ENCODE results near the gene FZD2. TPM values are rescaled to one million over a fixed set of nuclear protein-coding genes. Genes with fewer than 3 reads are reported as not detected.
"Not testable (repeated sequence)": the region's sequence is repeated elsewhere in the genome, so short reads cannot be mapped to it uniquely, and the experiment has no call there.

Gene FZD2
- total and polyA plus RNA-seq, 4 donors = 0.37 to 0.61 (median 0.42) TPM; not detected in 1

- DNase-seq (ENCODE audit: low spot score) = no peak
- WGBS = 84% methylated on average over 14 of the region's 14 CpGs
- H3K9ac ChIP-seq (ENCODE audit: low read depth in 1 of 2, low read length in 2 of 2) = no peak overlapping the region
These were observed 8.7 kb downstream of the FZD2 start for GRCh38 chr17:44565866-44566443.

GRCh38 chr17:44568311-44568944, 11.1 kb downstream of the FZD2 start:
- H3K36me3 ChIP-seq (ENCODE audit: control insufficient read depth in 4 of 4, insufficient read depth in 3 of 4, low read depth in 1 of 4, low read length in 3 of 4); H3K27ac ChIP-seq (ENCODE audit: low read depth in 1 of 2, low read length in 2 of 2); H3K9ac ChIP-seq (ENCODE audit: low read depth in 1 of 2, low read length in 2 of 2); DNase-seq (ENCODE audit: low spot score); H3K27me3 ChIP-seq (ENCODE audit: control insufficient read depth in 4 of 4, insufficient read depth in 4 of 4, low read length in 3 of 4); H3K9me3 ChIP-seq (ENCODE audit: control insufficient read depth in 4 of 4, low read length in 3 of 4); H3K4me3 ChIP-seq (ENCODE audit: low read depth in 1 of 3, low read length in 3 of 3); H3K4me1 ChIP-seq (ENCODE audit: control insufficient read depth in 4 of 4, insufficient read depth in 4 of 4, low read length in 3 of 4): not testable (repeated sequence)
- 87% methylated on average over 23 of the region's 23 CpGs for WGBS

More at GRCh38 chr17:44565866-44566443, 8.7 kb downstream of the FZD2 start:
- Histone ChIP-seq H3K27me3 (ENCODE audit: control insufficient read depth in 4 of 4, insufficient read depth in 4 of 4, low read length in 3 of 4) (peaks cover 0 to 5% (median 0%) of the 10 kb centered on the region in 4 donors), H3K27ac (ENCODE audit: low read depth in 1 of 2, low read length in 2 of 2) (no peak overlapping the region), H3K9me3 (ENCODE audit: control insufficient read depth in 4 of 4, low read length in 3 of 4) (peaks cover 4 to 7% (median 6%) of the 10 kb centered on the region in 4 donors), H3K36me3 (ENCODE audit: control insufficient read depth in 4 of 4, insufficient read depth in 3 of 4, low read depth in 1 of 4, low read length in 3 of 4) (no peaks in the 10 kb centered on the region), H3K4me3 (ENCODE audit: low read depth in 1 of 3, low read length in 3 of 3) (no peak overlapping the region), H3K4me1 (ENCODE audit: control insufficient read depth in 4 of 4, insufficient read depth in 4 of 4, low read length in 3 of 4) (no peaks in the 10 kb centered on the region)
- TF ChIP-seq CTCF (IDR thresholded peaks at IDR 0.05; ENCODE audit: low read depth, low read length, missing input control) (peak; percentile 10), HNF4G (IDR thresholded peaks at IDR 0.05) (no peak)

GRCh38 chr17:44568945-44569858, 11.9 kb downstream of the FZD2 start:
- TF ChIP-seq, protein P1, sequence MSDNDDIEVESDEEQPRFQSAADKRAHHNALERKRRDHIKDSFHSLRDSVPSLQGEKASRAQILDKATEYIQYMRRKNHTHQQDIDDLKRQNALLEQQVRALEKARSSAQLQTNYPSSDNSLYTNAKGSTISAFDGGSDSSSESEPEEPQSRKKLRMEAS (IDR thresholded peaks at IDR 0.05) = no peak
- TF ChIP-seq, protein P2, sequence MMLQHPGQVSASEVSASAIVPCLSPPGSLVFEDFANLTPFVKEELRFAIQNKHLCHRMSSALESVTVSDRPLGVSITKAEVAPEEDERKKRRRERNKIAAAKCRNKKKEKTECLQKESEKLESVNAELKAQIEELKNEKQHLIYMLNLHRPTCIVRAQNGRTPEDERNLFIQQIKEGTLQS (IDR thresholded peaks at IDR 0.05) = no peak
- no peak for TF ChIP-seq EGR1 (IDR thresholded peaks at IDR 0.05; ENCODE audit: low read depth in 2 of 2)
- no peak for TF ChIP-seq RXRA (IDR thresholded peaks at IDR 0.05)
- TF ChIP-seq, protein P3, sequence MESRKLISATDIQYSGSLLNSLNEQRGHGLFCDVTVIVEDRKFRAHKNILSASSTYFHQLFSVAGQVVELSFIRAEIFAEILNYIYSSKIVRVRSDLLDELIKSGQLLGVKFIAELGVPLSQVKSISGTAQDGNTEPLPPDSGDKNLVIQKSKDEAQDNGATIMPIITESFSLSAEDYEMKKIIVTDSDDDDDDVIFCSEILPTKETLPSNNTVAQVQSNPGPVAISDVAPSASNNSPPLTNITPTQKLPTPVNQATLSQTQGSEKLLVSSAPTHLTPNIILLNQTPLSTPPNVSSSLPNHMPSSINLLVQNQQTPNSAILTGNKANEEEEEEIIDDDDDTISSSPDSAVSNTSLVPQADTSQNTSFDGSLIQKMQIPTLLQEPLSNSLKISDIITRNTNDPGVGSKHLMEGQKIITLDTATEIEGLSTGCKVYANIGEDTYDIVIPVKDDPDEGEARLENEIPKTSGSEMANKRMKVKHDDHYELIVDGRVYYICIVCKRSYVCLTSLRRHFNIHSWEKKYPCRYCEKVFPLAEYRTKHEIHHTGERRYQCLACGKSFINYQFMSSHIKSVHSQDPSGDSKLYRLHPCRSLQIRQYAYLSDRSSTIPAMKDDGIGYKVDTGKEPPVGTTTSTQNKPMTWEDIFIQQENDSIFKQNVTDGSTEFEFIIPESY (IDR thresholded peaks at IDR 0.05) = no peak
- no peak for TF ChIP-seq JUND (IDR thresholded peaks at IDR 0.05)
- TF ChIP-seq HNF4G (IDR thresholded peaks at IDR 0.05) = no peak
- DNase-seq (ENCODE audit: low spot score) = no peak
- no peaks in the 10 kb centered on the region for H3K4me1 ChIP-seq (ENCODE audit: control insufficient read depth in 4 of 4, insufficient read depth in 4 of 4, low read length in 3 of 4)
- H3K27ac ChIP-seq (ENCODE audit: low read depth in 1 of 2, low read length in 2 of 2) = no peak overlapping the region
- 73% methylated on average over 26 of the region's 26 CpGs for WGBS
- H3K9ac ChIP-seq (ENCODE audit: low read depth in 1 of 2, low read length in 2 of 2) = no peak overlapping the region
- no peaks in the 10 kb centered on the region for H3K36me3 ChIP-seq (ENCODE audit: control insufficient read depth in 4 of 4, insufficient read depth in 3 of 4, low read depth in 1 of 4, low read length in 3 of 4)
- peaks cover 4 to 7% (median 6%) of the 10 kb centered on the region in 4 donors for H3K9me3 ChIP-seq (ENCODE audit: control insufficient read depth in 4 of 4, low read length in 3 of 4)
- no peak overlapping the region for H3K4me3 ChIP-seq (ENCODE audit: low read depth in 1 of 3, low read length in 3 of 3)
- peaks cover 0 to under 1% (median 0%) of the 10 kb centered on the region in 4 donors for H3K27me3 ChIP-seq (ENCODE audit: control insufficient read depth in 4 of 4, insufficient read depth in 4 of 4, low read length in 3 of 4)
